HepG2 (cell line): ENCODE results near the gene TOPORS. TPM values are rescaled to one million over a fixed set of nuclear protein-coding genes. Genes with fewer than 3 reads are reported as not detected.

Experiments
- AHR ChIP-seq: IDR thresholded peaks from 2 replicates; pipeline ENCODE4 v1.6.1; 2018; ENCODE audit warnings: missing genetic modification reagents, missing compliant biosample characterization
- ATF1 ChIP-seq: IDR thresholded peaks from 2 replicates; pipeline ENCODE4 v1.6.1; 2016; ENCODE audit warnings: mild to moderate bottlenecking, control low read depth
- BATF2 ChIP-seq: sonication (generic); formaldehyde crosslinking; IDR thresholded peaks from 2 replicates; pipeline ENCODE4 v1.8.0; 2022; ENCODE audit warnings: mild to moderate bottlenecking, missing genetic modification reagents, moderate library complexity
- CENPX ChIP-seq: sonication (generic); formaldehyde crosslinking; IDR thresholded peaks from 2 replicates; pipeline ENCODE4 v1.9.0; 2021; ENCODE audit warnings: mild to moderate bottlenecking, missing genetic modification reagents, moderate library complexity
- CERS6 ChIP-seq: sonication (generic); formaldehyde crosslinking; IDR thresholded peaks from 2 replicates; pipeline ENCODE4 v1.5.0; 2020; ENCODE audit warnings: missing genetic modification reagents
- FOXA3 ChIP-seq: IDR thresholded peaks from 2 replicates; pipeline ENCODE4 v1.6.1; 2016; ENCODE audit warnings: missing genetic modification reagents, missing compliant biosample characterization
- GFI1 ChIP-seq: sonication (generic); formaldehyde crosslinking; IDR thresholded peaks from 2 replicates; pipeline ENCODE4 v1.5.0; 2020; ENCODE audit warnings: missing genetic modification reagents, mild to moderate bottlenecking, borderline replicate concordance
- HES4 ChIP-seq: sonication (generic); formaldehyde crosslinking; IDR thresholded peaks from 2 replicates; pipeline ENCODE4 v1.9.0; 2021; ENCODE audit warnings: mild to moderate bottlenecking, missing genetic modification reagents, borderline replicate concordance
- MIER3 ChIP-seq: IDR thresholded peaks from 2 replicates; pipeline ENCODE4 v1.6.1; 2016; ENCODE audit warnings: missing compliant biosample characterization, borderline replicate concordance
- PBX2 ChIP-seq: IDR thresholded peaks from 2 replicates; pipeline ENCODE4 v1.6.1; 2016; ENCODE audit warnings: control low read depth
- SPEN ChIP-seq: sonication (generic); formaldehyde crosslinking; IDR thresholded peaks from 2 replicates; pipeline ENCODE4 v1.5.1; 2020; ENCODE audit warnings: low read depth, mild to moderate bottlenecking, missing genetic modification reagents
- TP53 ChIP-seq: sonication (generic); formaldehyde crosslinking; conservative IDR thresholded peaks from 2 replicates; pipeline ENCODE4 v1.4.0; 2020; ENCODE audit warnings: missing genetic modification reagents
- U2AF2 ChIP-seq: fragments of 200-400 bp; formaldehyde crosslinking; IDR thresholded peaks from 2 replicates; pipeline ENCODE4 v1.6.1; 2017; ENCODE audit warnings: low read depth, mild to moderate bottlenecking, low read length
- ZBTB20 ChIP-seq: sonication (generic); formaldehyde crosslinking; IDR thresholded peaks from 2 replicates; pipeline ENCODE4 v1.8.1; 2023; ENCODE audit warnings: missing genetic modification reagents, low read depth, mild to moderate bottlenecking, borderline replicate concordance
- ZFX ChIP-seq: sonication (generic); formaldehyde crosslinking; IDR thresholded peaks from 2 replicates; pipeline ENCODE4 v1.4.0; 2020; ENCODE audit warnings: mild to moderate bottlenecking, low read depth, missing genetic modification reagents, moderate library complexity
- ZNF24 ChIP-seq: fragments of 450-650 bp; IDR thresholded peaks from 2 replicates; pipeline ENCODE4 v1.6.1; 2017; ENCODE audit warnings: antibody characterized with exemption, mild to moderate bottlenecking
- ZNF33B ChIP-seq: sonication (generic); formaldehyde crosslinking; IDR thresholded peaks from 2 replicates; pipeline ENCODE4 v1.5.1; 2020; ENCODE audit warnings: mild to moderate bottlenecking, missing genetic modification reagents
- ZNF382 ChIP-seq: sonication (generic); formaldehyde crosslinking; IDR thresholded peaks from 2 replicates; pipeline ENCODE4 v1.5.0; 2020; ENCODE audit warnings: missing genetic modification reagents, mild to moderate bottlenecking, borderline replicate concordance
- ZNF496 ChIP-seq: sonication (generic); formaldehyde crosslinking; IDR thresholded peaks from 2 replicates; pipeline ENCODE4 v1.8.1; 2023; ENCODE audit warnings: mild to moderate bottlenecking, moderate library complexity, missing genetic modification reagents; ENCODE audit not compliant: insufficient replicate concordance
- ZNF510 ChIP-seq: sonication (generic); formaldehyde crosslinking; IDR thresholded peaks from 2 replicates; pipeline ENCODE4 v1.4.0; 2020; ENCODE audit warnings: low read depth, mild to moderate bottlenecking, missing genetic modification reagents
- ZNF558 ChIP-seq: sonication (generic); formaldehyde crosslinking; IDR thresholded peaks from 2 replicates; pipeline ENCODE4 v1.9.0; 2022; ENCODE audit warnings: mild to moderate bottlenecking, missing genetic modification reagents, borderline replicate concordance
- ZNF589 ChIP-seq: sonication (generic); formaldehyde crosslinking; conservative IDR thresholded peaks from 2 replicates; pipeline ENCODE4 v1.8.0; 2022; ENCODE audit warnings: mild to moderate bottlenecking, moderate library complexity, missing genetic modification reagents
- ZNF607 ChIP-seq: sonication (generic); formaldehyde crosslinking; IDR thresholded peaks from 2 replicates; pipeline ENCODE4 v1.5.1; 2020; ENCODE audit warnings: missing genetic modification reagents, mild to moderate bottlenecking, borderline replicate concordance
- ZNF678 ChIP-seq: sonication (generic); formaldehyde crosslinking; IDR thresholded peaks from 2 replicates; pipeline ENCODE4 v1.4.0; 2020; ENCODE audit warnings: mild to moderate bottlenecking, missing genetic modification reagents
- polyA plus RNA-seq, 8 experiments: library from polyadenylated mRNA; depleted of rRNA in 3 of 8; stranded (reverse) in 7 of 8; unstranded in 1 of 8; fragments of >200 nt; fragmentation: Illumina TruSeq in 4 of 8; extraction: Trizol in 4 of 8; gene quantifications; 2 replicates each; pipeline versions ENCODE4 v1.2.1 to v1.2.3, GENCODE V29; 2011 to 2016; ENCODE audit warnings: low read depth in 4 of 8, missing spikeins in 1 of 8, mixed read lengths in 1 of 8; ENCODE audit not compliant: insufficient read depth in 1 of 8
- total RNA-seq, 5 experiments: library from RNA; depleted of rRNA; stranded (reverse); fragments of >200 nt; fragmentation: Illumina TruSeq; extraction: Trizol; gene quantifications; 2 replicates each; pipeline ENCODE4 v1.2.3, GENCODE V29; 2016; ENCODE audit warnings: low read depth in 1 of 5
- TF ChIP-seq, protein P1 (sequence below): sonication (generic); formaldehyde crosslinking; IDR thresholded peaks from 2 replicates; pipeline ENCODE4 v1.5.0; 2020; ENCODE audit warnings: mild to moderate bottlenecking, low read depth, missing genetic modification reagents, borderline replicate concordance
- TF ChIP-seq, protein P2 (sequence below): sonication (generic); formaldehyde crosslinking; IDR thresholded peaks from 2 replicates; pipeline ENCODE4 v1.4.0; 2020; ENCODE audit warnings: mild to moderate bottlenecking, missing genetic modification reagents

Gene TOPORS
- total and polyA plus RNA-seq, 2 of the 13 experiments (the other 11 are each of a cell fraction or from before 2014, with no cell fraction given) = 6.8 to 19.6 TPM

DNA sequence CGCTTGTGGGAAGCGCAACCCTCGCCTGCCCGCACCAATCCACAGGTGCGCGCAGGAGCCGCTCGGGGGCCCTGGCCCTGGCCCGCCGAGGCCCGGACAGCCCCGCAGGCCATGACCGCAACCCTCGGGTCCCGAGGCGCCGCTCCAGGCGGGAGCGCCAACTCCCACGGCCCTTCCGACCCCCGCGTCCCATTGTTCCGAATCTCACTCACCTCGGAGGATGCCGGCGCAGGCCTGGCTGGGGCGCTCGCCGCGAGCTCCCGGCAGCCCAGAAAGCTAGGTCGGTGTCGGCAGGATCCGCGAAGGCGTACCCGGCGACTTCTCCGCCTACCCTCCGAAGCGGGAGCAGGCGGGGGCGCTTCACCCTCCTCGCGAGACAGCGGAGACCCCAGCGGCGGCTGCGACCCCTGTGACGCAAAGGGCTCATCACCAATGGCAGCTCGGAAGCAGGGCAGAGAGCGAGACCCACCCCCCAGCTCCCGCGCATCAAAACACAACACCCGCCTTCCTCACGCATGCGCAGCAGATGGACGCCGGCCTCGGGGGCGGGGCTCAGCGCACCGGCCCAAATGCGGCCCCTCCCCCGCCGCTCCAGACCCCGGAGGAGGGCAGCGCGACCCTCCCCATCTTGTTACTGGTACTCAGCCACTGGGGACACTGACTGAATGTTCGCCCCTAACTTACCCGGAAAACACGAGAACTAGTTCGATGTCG, 1.7 kb downstream of the TOPORS start (continued):
- TF ChIP-seq AHR (CRISPR knock-in tag) (no peak), ZNF33B (CRISPR knock-in tag) (no peak), ZNF589 (CRISPR knock-in tag) (no peak; the same call in 1 of the 2 replicates), FOXA3 (CRISPR knock-in tag) (no peak), ZNF678 (CRISPR knock-in tag) (no peak), ATF1 (peak; percentile 70), CERS6 (CRISPR knock-in tag) (no peak), U2AF2 (no peak), ZNF607 (CRISPR knock-in tag) (peak; percentile 18), BATF2 (no peak), ZNF510 (CRISPR knock-in tag) (no peak), TP53 (CRISPR knock-in tag) (no peak), ZNF24 (no peak), ZBTB20 (CRISPR knock-in tag) (no peak; the same call in 1 of the 2 replicates), ZFX (CRISPR knock-in tag) (peak; percentile 76), SPEN (no peak), PBX2 (CRISPR knock-in tag) (no peak), ZNF558 (CRISPR knock-in tag) (peak; percentile 43; the same call in 1 of the 2 replicates), GFI1 (CRISPR knock-in tag) (peak; percentile 53; the same call in 1 of the 2 replicates), ZNF382 (CRISPR knock-in tag) (no peak), HES4 (peak; percentile 39; the same call in 1 of the 2 replicates), ZNF496 (CRISPR knock-in tag) (no peak), MIER3 (CRISPR knock-in tag) (no peak), CENPX (no peak)
- TF ChIP-seq, protein P1, sequence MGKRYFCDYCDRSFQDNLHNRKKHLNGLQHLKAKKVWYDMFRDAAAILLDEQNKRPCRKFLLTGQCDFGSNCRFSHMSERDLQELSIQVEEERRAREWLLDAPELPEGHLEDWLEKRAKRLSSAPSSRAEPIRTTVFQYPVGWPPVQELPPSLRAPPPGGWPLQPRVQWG (CRISPR knock-in tag) = no peak
- TF ChIP-seq, protein P2, sequence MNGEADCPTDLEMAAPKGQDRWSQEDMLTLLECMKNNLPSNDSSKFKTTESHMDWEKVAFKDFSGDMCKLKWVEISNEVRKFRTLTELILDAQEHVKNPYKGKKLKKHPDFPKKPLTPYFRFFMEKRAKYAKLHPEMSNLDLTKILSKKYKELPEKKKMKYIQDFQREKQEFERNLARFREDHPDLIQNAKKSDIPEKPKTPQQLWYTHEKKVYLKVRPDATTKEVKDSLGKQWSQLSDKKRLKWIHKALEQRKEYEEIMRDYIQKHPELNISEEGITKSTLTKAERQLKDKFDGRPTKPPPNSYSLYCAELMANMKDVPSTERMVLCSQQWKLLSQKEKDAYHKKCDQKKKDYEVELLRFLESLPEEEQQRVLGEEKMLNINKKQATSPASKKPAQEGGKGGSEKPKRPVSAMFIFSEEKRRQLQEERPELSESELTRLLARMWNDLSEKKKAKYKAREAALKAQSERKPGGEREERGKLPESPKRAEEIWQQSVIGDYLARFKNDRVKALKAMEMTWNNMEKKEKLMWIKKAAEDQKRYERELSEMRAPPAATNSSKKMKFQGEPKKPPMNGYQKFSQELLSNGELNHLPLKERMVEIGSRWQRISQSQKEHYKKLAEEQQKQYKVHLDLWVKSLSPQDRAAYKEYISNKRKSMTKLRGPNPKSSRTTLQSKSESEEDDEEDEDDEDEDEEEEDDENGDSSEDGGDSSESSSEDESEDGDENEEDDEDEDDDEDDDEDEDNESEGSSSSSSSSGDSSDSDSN (CRISPR knock-in tag) = peak; percentile 95
